GM23338 (cell line): ENCODE data around the gene NEB. TPM values are rescaled to one million over a fixed set of nuclear protein-coding genes. Genes with fewer than 3 reads are reported as not detected.
A peak's percentile ranks its signal among the peaks of the same experiment; 100 is the strongest.

Source experiments
- ATAC-seq: fragments of 200-7000 bp; cut with Tn5 transposase; 3 replicates; pipeline ENCODE4 v1.9.1; 2020
- DNase-seq: peaks from one replicate; pipeline ENCODE4 v3.0.0-alpha.2; 2015; ENCODE audit warnings: low spot score
- H2AFZ ChIP-seq: fragments of 200-600 bp; sonication (generic); 2 replicates; pipeline ENCODE4 v1.8.0; 2016; ENCODE audit warnings: antibody characterized with exemption, mild to moderate bottlenecking, moderate library complexity
- H3F3A ChIP-seq: fragments of 200-600 bp; sonication (generic); replicated peaks from 2 replicates; pipeline ENCODE4 v1.8.0; 2017; ENCODE audit warnings: antibody characterized with exemption, mixed run types, low read depth
- H3K27ac ChIP-seq: fragments of 200-600 bp; sonication (generic); 2 replicates; pipeline ENCODE4 v1.6.1; 2016; ENCODE audit warnings: low read depth
- H3K27me3 ChIP-seq: fragments of 200-600 bp; sonication (generic); 2 replicates; pipeline ENCODE4 v1.8.0; 2016; ENCODE audit warnings: mild to moderate bottlenecking, mixed run types, moderate library complexity; ENCODE audit not compliant: insufficient read depth
- H3K36me3 ChIP-seq: fragments of 200-600 bp; sonication (generic); 2 replicates; pipeline ENCODE4 v1.8.0; 2016; ENCODE audit warnings: mild to moderate bottlenecking; ENCODE audit not compliant: insufficient read depth
- H3K4me1 ChIP-seq: fragments of 200-600 bp; sonication (generic); 2 replicates; pipeline ENCODE4 v1.8.0; 2016; ENCODE audit warnings: mild to moderate bottlenecking, moderate library complexity; ENCODE audit not compliant: insufficient read depth
- H3K4me2 ChIP-seq: fragments of 200-600 bp; sonication (generic); 2 replicates; pipeline ENCODE4 v1.7.1; 2017; ENCODE audit warnings: mixed run types
- H3K4me3 ChIP-seq: fragments of 200-600 bp; sonication (generic); 2 replicates; pipeline ENCODE4 v1.6.1; 2016; ENCODE audit warnings: mixed run types
- H3K79me2 ChIP-seq: fragments of 200-600 bp; sonication (generic); replicated peaks from 2 replicates; pipeline ENCODE4 v1.8.0; 2017; ENCODE audit warnings: mild to moderate bottlenecking; ENCODE audit not compliant: insufficient read depth
- H3K9me2 ChIP-seq: fragments of 200-600 bp; sonication (generic); 2 replicates; pipeline ENCODE4 v1.8.0; 2017; ENCODE audit not compliant: insufficient read depth
- H4K20me1 ChIP-seq: fragments of 200-600 bp; sonication (generic); replicated peaks from 2 replicates; pipeline ENCODE4 v1.8.0; 2017; ENCODE audit warnings: mild to moderate bottlenecking; ENCODE audit not compliant: insufficient read depth
- H3K27ac Mint-ChIP-seq: 2 replicates; pipeline ENCODE4 v1.8.0; 2020; ENCODE audit warnings: inconsistent platforms, mild to moderate bottlenecking, moderate library complexity, mixed read lengths
- H3K27me3 Mint-ChIP-seq: 3 replicates; pipeline ENCODE4 v1.8.0; 2022; ENCODE audit warnings: low read depth, mild to moderate bottlenecking, moderate library complexity, mixed read lengths, inconsistent platforms; ENCODE audit not compliant: insufficient read depth, poor library complexity
- H3K36me3 Mint-ChIP-seq: 3 replicates; pipeline ENCODE4 v1.8.0; 2021; ENCODE audit warnings: low read depth, mild to moderate bottlenecking, inconsistent platforms, moderate library complexity, mixed read lengths
- H3K4me1 Mint-ChIP-seq: 3 replicates; pipeline ENCODE4 v1.8.0; 2020; ENCODE audit warnings: mild to moderate bottlenecking, inconsistent platforms, mixed read lengths
- H3K4me3 Mint-ChIP-seq: 3 replicates; pipeline ENCODE4 v1.8.0; 2021; ENCODE audit warnings: moderate library complexity, mild to moderate bottlenecking, inconsistent platforms, mixed read lengths
- H3K9me3 Mint-ChIP-seq: 3 replicates; pipeline ENCODE4 v1.8.0; 2020; ENCODE audit warnings: moderate library complexity, mild to moderate bottlenecking, inconsistent platforms, mixed read lengths
- JUNB ChIP-seq: IDR thresholded peaks from one replicate; pipeline ENCODE4 v1.6.1; 2016; ENCODE audit warnings: antibody characterized with exemption; ENCODE audit not compliant: unreplicated experiment
- NANOG ChIP-seq: IDR thresholded peaks from 2 replicates; pipeline ENCODE4 v1.6.1; 2016; ENCODE audit warnings: antibody characterized with exemption, borderline replicate concordance
- POLR2AphosphoS5 ChIP-seq: IDR thresholded peaks from 2 replicates; pipeline ENCODE4 v1.6.1; 2016; ENCODE audit warnings: antibody characterized with exemption, low read depth
- ZNF114 ChIP-seq: fragments of 250-450 bp; sonication (Bioruptor Pico); IDR thresholded peaks from 2 replicates; pipeline ENCODE4 v1.5.0; 2020; ENCODE audit warnings: mild to moderate bottlenecking, moderate library complexity
- polyA plus RNA-seq: library from polyadenylated mRNA; unstranded; fragments of >200 nt; fragmentation: Nextera tagmentation; extraction: Ambion mirVana; gene quantifications from 2 replicates; pipeline ENCODE4 v1.2.1, GENCODE V29; 2016
- total RNA-seq: library from RNA; depleted of rRNA; stranded (reverse); fragments of >200 nt; shearing (Covaris generic); gene quantifications from 2 replicates; pipeline ENCODE4 v1.2.3, GENCODE V29; 2014
- TF ChIP-seq, protein P1 (sequence below), 2 experiments: fragments of 200-600 bp in 1 of 2; sonication (generic) in 1 of 2; conservative IDR thresholded peaks; 2 replicates each; pipeline versions ENCODE4 v1.5.1 to v1.6.1; 2016 to 2017; ENCODE audit warnings: antibody characterized with exemption in 2 of 2, low read depth in 2 of 2, mild to moderate bottlenecking in 2 of 2, moderate library complexity in 1 of 2

Gene NEB
- total and polyA plus RNA-seq, 2 experiments from 2014 or later: 6.2 to 13.7 TPM

DNA sequence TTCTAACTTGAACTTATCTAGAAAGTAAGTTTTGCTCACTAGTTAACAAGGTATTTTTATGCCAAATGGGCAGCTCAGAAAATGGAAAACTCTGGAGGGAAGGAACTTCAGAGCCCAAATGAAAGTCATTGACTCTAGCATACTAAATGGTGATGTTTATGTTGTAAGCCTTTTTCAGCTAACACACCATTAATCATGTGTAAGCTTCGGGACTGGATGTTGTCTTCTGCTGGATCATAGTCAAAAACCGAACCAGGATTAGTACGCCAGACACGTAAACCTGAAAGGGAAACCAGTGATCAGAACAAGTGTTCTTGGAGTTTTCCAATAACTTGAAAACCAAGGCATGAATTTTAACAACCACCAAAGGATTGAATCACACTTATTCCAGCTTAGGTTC lies 242.8 kb downstream of the NEB start:
- no peaks in the 10 kb centered on the region for H3K36me3 Mint-ChIP-seq
- no peaks in the 10 kb centered on the region for H3K79me2 ChIP-seq
- H3K9me2 ChIP-seq: no peaks in the 10 kb centered on the region
- ATAC-seq (no peak), DNase-seq (no peak)
- H3K36me3 ChIP-seq: no peaks in the 10 kb centered on the region
- H3K27me3 ChIP-seq: no peaks in the 10 kb centered on the region
- H4K20me1 ChIP-seq: no peaks in the 10 kb centered on the region; the same call in 1 of the 2 replicates
- H3F3A ChIP-seq: no peaks in the 10 kb centered on the region
- H3K27me3 Mint-ChIP-seq: peaks cover 2% of the 10 kb centered on the region
- H2AFZ ChIP-seq: no peak overlapping the region
- H3K4me3 ChIP-seq: no peak overlapping the region
- peaks cover 34% of the 10 kb centered on the region for H3K4me1 Mint-ChIP-seq
- TF ChIP-seq JUNB (no peak), ZNF114 (CRISPR knock-in tag) (no peak)
- TF ChIP-seq, protein P1, sequence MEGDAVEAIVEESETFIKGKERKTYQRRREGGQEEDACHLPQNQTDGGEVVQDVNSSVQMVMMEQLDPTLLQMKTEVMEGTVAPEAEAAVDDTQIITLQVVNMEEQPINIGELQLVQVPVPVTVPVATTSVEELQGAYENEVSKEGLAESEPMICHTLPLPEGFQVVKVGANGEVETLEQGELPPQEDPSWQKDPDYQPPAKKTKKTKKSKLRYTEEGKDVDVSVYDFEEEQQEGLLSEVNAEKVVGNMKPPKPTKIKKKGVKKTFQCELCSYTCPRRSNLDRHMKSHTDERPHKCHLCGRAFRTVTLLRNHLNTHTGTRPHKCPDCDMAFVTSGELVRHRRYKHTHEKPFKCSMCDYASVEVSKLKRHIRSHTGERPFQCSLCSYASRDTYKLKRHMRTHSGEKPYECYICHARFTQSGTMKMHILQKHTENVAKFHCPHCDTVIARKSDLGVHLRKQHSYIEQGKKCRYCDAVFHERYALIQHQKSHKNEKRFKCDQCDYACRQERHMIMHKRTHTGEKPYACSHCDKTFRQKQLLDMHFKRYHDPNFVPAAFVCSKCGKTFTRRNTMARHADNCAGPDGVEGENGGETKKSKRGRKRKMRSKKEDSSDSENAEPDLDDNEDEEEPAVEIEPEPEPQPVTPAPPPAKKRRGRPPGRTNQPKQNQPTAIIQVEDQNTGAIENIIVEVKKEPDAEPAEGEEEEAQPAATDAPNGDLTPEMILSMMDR (conservative IDR thresholded peaks at IDR 0.05; ENCODE audit: low read depth in 2 of 2): no peak
- peaks cover 35% of the 10 kb centered on the region for H3K4me1 ChIP-seq
- H3K27ac ChIP-seq: no peak overlapping the region; the same call in 1 of the 2 replicates
- no peak overlapping the region for H3K4me3 Mint-ChIP-seq
- H3K27ac Mint-ChIP-seq: no peak overlapping the region
- no peaks in the 10 kb centered on the region for H3K9me3 Mint-ChIP-seq
- 0 out of 2 replicates have a peak overlapping the region, but pooled peaks have one; percentile 56 for H3K4me2 ChIP-seq

DNA sequence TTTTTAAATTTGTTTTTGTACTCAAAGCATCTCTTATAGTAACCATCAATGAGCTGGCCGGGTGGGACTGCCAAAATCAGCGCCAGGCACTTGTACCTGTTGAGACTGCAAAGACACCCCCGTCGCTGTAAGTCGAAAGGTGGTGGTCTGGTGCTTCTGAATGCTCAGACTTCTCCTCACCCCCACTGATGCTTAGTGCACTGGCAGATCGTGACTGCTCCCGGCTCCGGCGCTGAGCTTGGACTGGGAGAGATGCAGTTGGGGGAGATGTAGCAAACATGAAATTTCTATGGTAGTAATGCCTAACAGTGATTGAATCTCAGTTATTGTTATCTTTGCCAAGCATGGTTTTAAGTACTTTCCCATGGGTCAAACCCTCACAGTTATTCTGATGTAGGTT lies 244.0 kb downstream of the NEB start:
- no peaks in the 10 kb centered on the region; the same call in 1 of the 2 replicates for H4K20me1 ChIP-seq
- H3K79me2 ChIP-seq: no peaks in the 10 kb centered on the region

More for the DNA sequence above, 244.0 kb downstream of the NEB start:
- H3K9me3 Mint-ChIP-seq: no peaks in the 10 kb centered on the region
- no peak overlapping the region for H3K27ac Mint-ChIP-seq
- no peaks in the 10 kb centered on the region for H3K36me3 Mint-ChIP-seq
- Histone ChIP-seq H3K4me1 (peaks cover 35% of the 10 kb centered on the region), H3K36me3 (no peaks in the 10 kb centered on the region), H3K9me2 (no peaks in the 10 kb centered on the region), H3K4me2 (no peak overlapping the region), H3F3A (no peaks in the 10 kb centered on the region), H3K4me3 (no peak overlapping the region), H3K27ac (no peak overlapping the region), H2AFZ (no peak overlapping the region), H3K27me3 (no peaks in the 10 kb centered on the region)
- peaks cover 34% of the 10 kb centered on the region for H3K4me1 Mint-ChIP-seq
- DNase-seq: no peak
- TF ChIP-seq POLR2AphosphoS5 (no peak), NANOG (no peak), ZNF114 (CRISPR knock-in tag) (no peak)
- TF ChIP-seq, protein P1 (conservative IDR thresholded peaks at IDR 0.05; ENCODE audit: low read depth in 2 of 2): no peak
- no peak overlapping the region for H3K4me3 Mint-ChIP-seq
- no peaks in the 10 kb centered on the region for H3K27me3 Mint-ChIP-seq
- ATAC-seq: peak; percentile 27; the same call in 1 of the 3 replicates
